ENCODE results near the gene LHX6.
A peak's percentile ranks its signal among the peaks of the same experiment; 100 is the strongest.

DNA sequence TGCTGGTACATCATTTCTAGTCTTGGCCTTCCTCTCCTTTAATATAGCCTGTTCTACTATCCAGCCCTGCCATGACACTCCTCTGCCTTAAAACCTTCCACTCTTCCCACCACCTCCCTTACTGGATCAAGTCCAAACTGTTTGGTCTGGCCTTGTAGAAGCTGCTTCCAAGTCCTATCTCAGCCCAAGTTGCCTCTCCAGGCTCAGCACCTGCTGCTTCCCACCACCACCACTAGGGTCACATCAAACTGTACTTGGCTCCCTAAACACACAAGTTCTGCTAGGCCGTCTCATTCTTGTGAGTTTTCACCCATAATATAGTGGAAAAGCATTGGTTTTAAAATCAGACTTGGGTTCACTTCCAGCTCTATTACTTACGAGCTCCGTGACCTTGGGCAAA, 70.6 kb downstream of the LHX6 start:
- TF ChIP-seq, protein P1, sequence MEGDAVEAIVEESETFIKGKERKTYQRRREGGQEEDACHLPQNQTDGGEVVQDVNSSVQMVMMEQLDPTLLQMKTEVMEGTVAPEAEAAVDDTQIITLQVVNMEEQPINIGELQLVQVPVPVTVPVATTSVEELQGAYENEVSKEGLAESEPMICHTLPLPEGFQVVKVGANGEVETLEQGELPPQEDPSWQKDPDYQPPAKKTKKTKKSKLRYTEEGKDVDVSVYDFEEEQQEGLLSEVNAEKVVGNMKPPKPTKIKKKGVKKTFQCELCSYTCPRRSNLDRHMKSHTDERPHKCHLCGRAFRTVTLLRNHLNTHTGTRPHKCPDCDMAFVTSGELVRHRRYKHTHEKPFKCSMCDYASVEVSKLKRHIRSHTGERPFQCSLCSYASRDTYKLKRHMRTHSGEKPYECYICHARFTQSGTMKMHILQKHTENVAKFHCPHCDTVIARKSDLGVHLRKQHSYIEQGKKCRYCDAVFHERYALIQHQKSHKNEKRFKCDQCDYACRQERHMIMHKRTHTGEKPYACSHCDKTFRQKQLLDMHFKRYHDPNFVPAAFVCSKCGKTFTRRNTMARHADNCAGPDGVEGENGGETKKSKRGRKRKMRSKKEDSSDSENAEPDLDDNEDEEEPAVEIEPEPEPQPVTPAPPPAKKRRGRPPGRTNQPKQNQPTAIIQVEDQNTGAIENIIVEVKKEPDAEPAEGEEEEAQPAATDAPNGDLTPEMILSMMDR (IDR thresholded peaks at IDR 0.05) = peak in 4 of 6 experiments; percentile 25 to 51 (median 42)
- no peak for TF ChIP-seq POLR2A (IDR thresholded peaks at IDR 0.05)
